ENCODE measurements around the gene SLC25A44.

The SLC25A44 gene

DNA sequence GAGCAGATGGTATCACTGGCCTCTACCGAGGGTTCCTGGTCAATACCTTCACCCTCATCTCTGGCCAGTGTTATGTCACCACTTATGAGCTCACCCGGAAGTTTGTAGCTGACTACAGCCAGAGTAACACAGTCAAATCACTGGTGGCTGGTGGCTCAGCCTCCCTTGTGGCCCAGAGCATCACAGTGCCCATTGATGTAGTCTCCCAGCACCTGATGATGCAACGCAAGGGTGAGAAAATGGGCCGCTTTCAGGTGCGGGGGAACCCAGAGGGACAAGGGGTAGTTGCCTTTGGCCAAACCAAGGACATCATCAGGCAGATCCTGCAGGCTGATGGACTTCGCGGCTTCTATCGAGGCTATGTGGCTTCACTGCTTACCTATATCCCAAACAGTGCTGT, 6.1 kb downstream of the SLC25A44 start:
- TF ChIP-seq, protein P1, sequence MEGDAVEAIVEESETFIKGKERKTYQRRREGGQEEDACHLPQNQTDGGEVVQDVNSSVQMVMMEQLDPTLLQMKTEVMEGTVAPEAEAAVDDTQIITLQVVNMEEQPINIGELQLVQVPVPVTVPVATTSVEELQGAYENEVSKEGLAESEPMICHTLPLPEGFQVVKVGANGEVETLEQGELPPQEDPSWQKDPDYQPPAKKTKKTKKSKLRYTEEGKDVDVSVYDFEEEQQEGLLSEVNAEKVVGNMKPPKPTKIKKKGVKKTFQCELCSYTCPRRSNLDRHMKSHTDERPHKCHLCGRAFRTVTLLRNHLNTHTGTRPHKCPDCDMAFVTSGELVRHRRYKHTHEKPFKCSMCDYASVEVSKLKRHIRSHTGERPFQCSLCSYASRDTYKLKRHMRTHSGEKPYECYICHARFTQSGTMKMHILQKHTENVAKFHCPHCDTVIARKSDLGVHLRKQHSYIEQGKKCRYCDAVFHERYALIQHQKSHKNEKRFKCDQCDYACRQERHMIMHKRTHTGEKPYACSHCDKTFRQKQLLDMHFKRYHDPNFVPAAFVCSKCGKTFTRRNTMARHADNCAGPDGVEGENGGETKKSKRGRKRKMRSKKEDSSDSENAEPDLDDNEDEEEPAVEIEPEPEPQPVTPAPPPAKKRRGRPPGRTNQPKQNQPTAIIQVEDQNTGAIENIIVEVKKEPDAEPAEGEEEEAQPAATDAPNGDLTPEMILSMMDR (IDR thresholded peaks at IDR 0.05; ENCODE audit: poor library complexity, severe bottlenecking): no peak
- ATAC-seq (ENCODE audit: low read depth) (no peak), DNase-seq (ENCODE audit: low spot score) (no peak)
- Histone ChIP-seq H3K9me3 (ENCODE audit: severe bottlenecking) (no peaks in the 10 kb centered on the region), H3K27me3 (ENCODE audit: insufficient read depth, poor library complexity, severe bottlenecking) (no peaks in the 10 kb centered on the region), H3K4me1 (ENCODE audit: insufficient read depth, poor library complexity, severe bottlenecking) (no peaks in the 10 kb centered on the region), H3K4me3 (ENCODE audit: severe bottlenecking) (no peak overlapping the region), H3K27ac (ENCODE audit: poor library complexity, severe bottlenecking) (no peak overlapping the region), H3K36me3 (ENCODE audit: low read depth) (peaks cover 13% of the 10 kb centered on the region)

DNA sequence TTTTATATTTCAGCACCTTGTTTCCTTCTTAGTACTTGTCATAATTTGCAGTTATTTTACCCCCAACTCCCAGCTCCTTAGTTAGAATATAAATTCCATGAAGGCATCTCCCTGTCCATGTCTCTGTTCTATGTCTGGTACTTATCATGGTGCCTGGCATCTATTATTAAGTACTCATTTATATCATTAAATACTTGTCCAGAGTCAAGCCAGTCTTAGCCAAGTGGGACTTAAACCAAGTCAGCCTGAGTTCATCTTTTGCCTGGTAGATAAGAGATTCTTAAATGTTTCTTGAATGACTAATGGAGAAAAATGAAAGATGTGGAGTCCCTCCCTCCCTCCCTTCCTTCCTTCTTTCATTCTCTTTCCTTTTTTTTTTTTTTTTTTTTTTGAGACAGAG, 9.4 kb downstream of the SLC25A44 start:
- DNase-seq (ENCODE audit: low spot score) (no peak), ATAC-seq (ENCODE audit: low read depth) (no peak)
- no peaks in the 10 kb centered on the region for H3K4me1 ChIP-seq (ENCODE audit: insufficient read depth, poor library complexity, severe bottlenecking)
- H3K4me3 ChIP-seq (ENCODE audit: severe bottlenecking): no peak overlapping the region
- peaks cover 29% of the 10 kb centered on the region for H3K36me3 ChIP-seq (ENCODE audit: low read depth)
- TF ChIP-seq, protein P1 (IDR thresholded peaks at IDR 0.05; ENCODE audit: poor library complexity, severe bottlenecking): no peak
- H3K9me3 ChIP-seq (ENCODE audit: severe bottlenecking): no peaks in the 10 kb centered on the region
- no peaks in the 10 kb centered on the region for H3K27me3 ChIP-seq (ENCODE audit: insufficient read depth, poor library complexity, severe bottlenecking)
- H3K27ac ChIP-seq (ENCODE audit: poor library complexity, severe bottlenecking): no peak overlapping the region

DNA sequence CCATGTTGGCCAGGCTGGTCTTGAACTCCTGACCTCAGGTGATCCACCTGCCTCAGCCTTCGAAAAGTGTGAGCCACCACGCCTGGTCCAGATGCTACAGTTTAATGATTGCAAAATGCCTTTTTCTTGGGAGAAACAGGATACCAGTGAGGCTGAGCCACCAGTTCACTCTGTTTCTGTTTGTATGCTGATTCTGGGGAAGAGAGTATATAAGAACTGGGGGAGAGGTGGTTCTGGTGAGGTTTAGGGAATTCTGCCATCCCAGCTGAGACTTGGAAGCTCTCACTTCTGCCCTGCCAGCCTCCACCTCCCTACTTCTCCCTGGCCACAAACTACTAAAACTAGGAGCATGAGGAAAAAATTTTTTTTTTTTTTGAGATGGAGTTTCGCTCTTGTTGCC, 10.8 kb downstream of the SLC25A44 start:
- H3K27ac ChIP-seq (ENCODE audit: poor library complexity, severe bottlenecking): no peak overlapping the region
- H3K4me3 ChIP-seq (ENCODE audit: severe bottlenecking): no peak overlapping the region
- no peak for ATAC-seq (ENCODE audit: low read depth)
- H3K36me3 ChIP-seq (ENCODE audit: low read depth): peaks cover 32% of the 10 kb centered on the region
- H3K27me3 ChIP-seq (ENCODE audit: insufficient read depth, poor library complexity, severe bottlenecking): no peaks in the 10 kb centered on the region
- no peaks in the 10 kb centered on the region for H3K9me3 ChIP-seq (ENCODE audit: severe bottlenecking)
- TF ChIP-seq, protein P1 (IDR thresholded peaks at IDR 0.05; ENCODE audit: poor library complexity, severe bottlenecking): no peak
- no peak for DNase-seq (ENCODE audit: low spot score)
- H3K4me1 ChIP-seq (ENCODE audit: insufficient read depth, poor library complexity, severe bottlenecking): no peaks in the 10 kb centered on the region

DNA sequence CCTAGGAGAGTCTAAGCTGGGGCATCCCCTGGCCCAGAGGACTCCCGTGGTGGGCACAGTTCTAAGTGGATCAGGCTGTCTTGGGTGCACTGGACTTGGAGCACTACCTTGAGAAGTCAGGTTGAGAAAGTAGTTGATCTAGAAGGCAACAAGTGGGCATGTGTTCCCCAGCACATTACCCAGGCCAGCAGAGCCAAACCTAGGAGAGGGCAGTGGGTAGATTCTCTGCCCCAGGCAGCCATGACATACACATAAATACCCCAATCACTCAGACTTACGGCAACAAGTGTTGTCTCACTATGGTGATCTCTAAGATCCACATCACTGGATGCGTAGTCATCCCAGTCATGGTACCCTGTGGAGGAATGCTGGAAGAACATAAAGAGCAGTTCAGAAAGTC, 17.3 kb downstream of the SLC25A44 start:
- Histone ChIP-seq H3K36me3 (ENCODE audit: low read depth) (peaks cover 22% of the 10 kb centered on the region), H3K4me1 (ENCODE audit: insufficient read depth, poor library complexity, severe bottlenecking) (peaks cover 9% of the 10 kb centered on the region), H3K27me3 (ENCODE audit: insufficient read depth, poor library complexity, severe bottlenecking) (no peaks in the 10 kb centered on the region), H3K9me3 (ENCODE audit: severe bottlenecking) (no peaks in the 10 kb centered on the region), H3K27ac (ENCODE audit: poor library complexity, severe bottlenecking) (no peak overlapping the region), H3K4me3 (ENCODE audit: severe bottlenecking) (no peak overlapping the region)
- TF ChIP-seq, protein P1 (IDR thresholded peaks at IDR 0.05; ENCODE audit: poor library complexity, severe bottlenecking): no peak
- ATAC-seq (ENCODE audit: low read depth) (no peak), DNase-seq (ENCODE audit: low spot score) (no peak)

DNA sequence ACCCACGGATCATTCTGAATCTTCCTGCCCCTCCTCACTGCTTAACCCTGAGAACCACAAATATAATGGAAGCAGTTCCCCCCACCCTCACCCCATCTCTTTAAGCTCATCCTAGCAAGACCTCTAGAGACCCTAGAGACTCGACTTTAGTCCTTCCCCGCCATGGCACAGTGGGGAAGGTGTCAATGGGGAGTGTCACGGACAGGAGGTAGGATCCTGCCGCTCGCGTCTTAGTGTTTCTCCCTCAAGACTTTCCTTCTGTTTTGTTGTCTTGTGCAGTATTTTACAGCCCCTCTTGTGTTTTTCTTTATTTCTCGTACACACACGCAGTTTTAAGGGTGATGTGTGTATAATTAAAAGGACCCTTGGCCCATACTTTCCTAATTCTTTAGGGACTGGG, 18.2 kb downstream of the SLC25A44 start:
- H3K27me3 ChIP-seq (ENCODE audit: insufficient read depth, poor library complexity, severe bottlenecking): no peaks in the 10 kb centered on the region
- no peak overlapping the region for H3K4me3 ChIP-seq (ENCODE audit: severe bottlenecking)
- ATAC-seq (ENCODE audit: low read depth): no peak
- peaks cover 9% of the 10 kb centered on the region for H3K4me1 ChIP-seq (ENCODE audit: insufficient read depth, poor library complexity, severe bottlenecking)
- no peak for DNase-seq (ENCODE audit: low spot score)
- no peaks in the 10 kb centered on the region for H3K9me3 ChIP-seq (ENCODE audit: severe bottlenecking)
- H3K27ac ChIP-seq (ENCODE audit: poor library complexity, severe bottlenecking): peak overlapping the region; percentile 75
- peaks cover 16% of the 10 kb centered on the region for H3K36me3 ChIP-seq (ENCODE audit: low read depth)
- TF ChIP-seq, protein P1 (IDR thresholded peaks at IDR 0.05; ENCODE audit: poor library complexity, severe bottlenecking): no peak
